GM06990 (cell line): ENCODE results near the gene PSMD4.

Experiments
- DNase-seq: peaks from one replicate; pipeline ENCODE4 v3.0.0-alpha.2; 2011; ENCODE audit not compliant: insufficient read length; ENCODE audit errors: extremely low read depth
- H3K27me3 ChIP-seq: replicated peaks from 2 replicates; pipeline ENCODE4 v1.6.0; 2011; ENCODE audit warnings: low read length; ENCODE audit not compliant: control insufficient read depth, insufficient read depth
- H3K36me3 ChIP-seq: 2 replicates; pipeline ENCODE4 v1.5.1; 2011; ENCODE audit warnings: low read length; ENCODE audit not compliant: control insufficient read depth, insufficient read depth
- H3K4me3 ChIP-seq: replicated peaks from 2 replicates; pipeline ENCODE4 v1.5.1; 2011; ENCODE audit warnings: low read depth, mild to moderate bottlenecking, control low read depth, low read length
- CTCF ChIP-seq: IDR thresholded peaks from 2 replicates; pipeline ENCODE4 v1.5.1; 2011; ENCODE audit warnings: low read length, control low read depth, mild to moderate bottlenecking, inconsistent platforms; ENCODE audit not compliant: insufficient read depth, poor library complexity, severe bottlenecking

The PSMD4 gene

GRCh38 chr1:151309811-151310323 lies 55.3 kb downstream of the PSMD4 start:
- no peak for DNase-seq
- no peak overlapping the region for H3K4me3 ChIP-seq
- peaks cover 53% of the 10 kb centered on the region for H3K36me3 ChIP-seq
- no peak for TF ChIP-seq CTCF
- H3K27me3 ChIP-seq: no peaks in the 10 kb centered on the region

- Histone ChIP-seq H3K4me3 (no peak overlapping the region), H3K27me3 (no peaks in the 10 kb centered on the region), H3K36me3 (peaks cover 51% of the 10 kb centered on the region)
- no peak for DNase-seq
- no peak for TF ChIP-seq CTCF
Measured at GRCh38 chr1:151311011-151311410, 56.5 kb downstream of the PSMD4 start.

- no peak for DNase-seq
- no peak for TF ChIP-seq CTCF
- H3K27me3 ChIP-seq: no peaks in the 10 kb centered on the region
- no peak overlapping the region for H3K4me3 ChIP-seq
- H3K36me3 ChIP-seq: peaks cover 48% of the 10 kb centered on the region
Measured at GRCh38 chr1:151311589-151312331, 57.2 kb downstream of the PSMD4 start.

- peaks cover 45% of the 10 kb centered on the region for H3K36me3 ChIP-seq
- no peak for DNase-seq
- no peak for TF ChIP-seq CTCF
- H3K4me3 ChIP-seq: no peak overlapping the region
- H3K27me3 ChIP-seq: no peaks in the 10 kb centered on the region
Measured at GRCh38 chr1:151312411-151312810, 57.9 kb downstream of the PSMD4 start.

- Histone ChIP-seq H3K27me3 (no peaks in the 10 kb centered on the region), H3K4me3 (no peak overlapping the region), H3K36me3 (peaks cover 43% of the 10 kb centered on the region)
- TF ChIP-seq CTCF: no peak
- DNase-seq: no peak
Measured at GRCh38 chr1:151312826-151313225, 58.3 kb downstream of the PSMD4 start.
